Cerebellar nuclear complex (tissue), 1 donor: ENCODE measurements around the gene SUPT6H.
A peak's percentile ranks its signal among the peaks of the same experiment; 100 is the strongest.

Source experiments
- DNase-seq, 2 experiments: peaks; one replicate each; lab custom pipeline; 2025; lab: John Stamatoyannopoulos, UW

SUPT6H gene

DNA sequence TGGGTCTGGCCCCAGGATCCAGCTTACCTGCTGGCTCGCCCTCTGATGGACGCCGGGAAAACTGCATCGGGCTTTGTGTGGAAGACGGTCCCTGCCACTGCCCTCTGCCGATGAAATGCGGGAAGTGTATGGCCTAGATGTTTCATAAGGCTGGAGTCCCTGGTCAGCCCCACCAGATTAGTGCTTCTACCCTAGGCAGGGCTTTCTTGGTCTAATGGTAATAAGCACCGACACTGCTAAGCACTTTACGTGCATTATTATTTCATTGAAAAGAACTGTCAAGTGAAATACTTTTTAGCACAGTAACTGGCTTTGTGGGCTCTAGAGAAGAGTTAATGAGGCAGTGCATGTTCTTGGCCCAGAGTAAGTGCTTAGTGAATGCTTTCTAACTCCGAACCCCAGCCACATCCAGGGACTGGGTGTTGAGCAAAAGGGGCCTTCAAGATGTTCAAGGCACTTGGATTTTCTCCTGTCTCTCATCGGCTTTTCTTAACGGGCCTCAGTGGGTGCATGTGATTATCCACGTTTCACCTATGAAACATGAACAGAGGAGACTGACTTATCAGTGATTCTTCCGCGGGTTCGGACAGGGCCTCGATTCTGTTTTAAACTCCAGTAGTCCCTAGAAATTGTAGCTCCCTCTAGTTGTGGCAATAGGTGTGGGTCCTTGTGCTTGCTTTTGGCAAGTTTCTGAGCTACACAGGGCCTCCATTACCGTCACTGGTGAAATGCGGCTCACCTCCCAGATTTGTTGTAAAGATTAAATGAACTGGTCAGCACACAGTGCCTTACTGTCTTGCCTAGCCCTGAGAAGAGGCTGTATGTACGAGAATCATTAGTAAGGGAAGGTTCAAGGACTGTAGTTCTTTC is 88.4 kb downstream of the SUPT6H start:
- peak; percentile 66 to 83 for DNase-seq

DNA sequence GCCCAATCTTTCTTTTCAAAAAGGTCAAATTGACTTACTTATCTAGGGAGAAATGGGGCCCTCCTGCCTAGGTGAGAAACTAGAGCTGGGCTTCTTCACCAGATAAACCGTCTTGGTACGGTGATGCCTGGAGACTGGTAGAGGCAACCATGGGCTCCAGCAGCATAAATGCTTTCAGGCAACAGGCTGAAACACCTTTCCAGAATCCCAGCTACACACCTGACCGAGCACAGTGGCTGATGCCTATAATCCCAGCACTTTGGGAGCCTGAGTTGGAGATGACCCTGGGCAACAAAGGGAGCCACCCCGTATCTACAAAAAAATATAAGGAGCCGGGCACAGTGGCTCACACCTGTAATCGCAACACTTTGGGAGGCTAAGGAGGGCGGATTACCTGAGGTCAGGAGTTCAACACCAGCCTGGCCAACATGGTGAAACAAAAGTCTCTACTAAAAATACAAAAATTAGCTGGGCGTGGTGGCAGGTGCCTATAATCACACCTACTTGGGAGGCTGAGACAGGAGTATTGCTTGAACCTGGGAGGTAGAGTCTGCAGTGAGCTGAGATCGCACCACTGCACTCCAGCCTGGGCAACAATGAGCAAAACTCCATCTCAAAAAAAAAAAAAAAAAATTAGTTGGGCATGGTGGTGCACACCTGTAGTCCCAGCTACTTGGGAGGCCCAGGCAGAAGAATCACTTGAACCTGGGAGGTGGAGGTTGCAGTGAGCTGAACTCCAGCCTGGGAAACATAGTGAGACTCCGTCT is 89.8 kb downstream of the SUPT6H start:
- no peak for DNase-seq
